ENCODE data around the gene ZNF804B. TPM values are rescaled to one million over a fixed set of nuclear protein-coding genes. Genes with fewer than 3 reads are reported as not detected.

ZNF804B gene
- total RNA-seq, 8 experiments from 2014 or later = 0.08 to 0.57 (median 0.18) TPM

DNA sequence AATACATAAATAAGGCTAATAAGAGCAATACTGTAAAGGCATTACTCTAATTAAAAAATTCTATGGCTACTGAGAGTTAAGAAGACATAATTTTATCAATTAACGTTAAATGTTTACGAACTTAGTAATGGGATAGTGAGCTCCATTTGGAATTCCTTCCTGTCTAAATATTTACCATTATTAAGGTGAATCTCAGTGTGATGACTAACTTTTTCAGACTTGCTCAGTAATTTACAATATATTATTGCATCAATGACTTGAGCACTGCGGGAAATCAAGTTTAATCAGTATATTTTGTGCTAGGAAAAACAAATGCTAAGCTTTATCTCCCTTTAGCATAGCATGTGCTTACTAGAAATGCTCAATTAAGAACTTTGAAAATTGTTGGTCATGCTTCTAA, 318.5 kb downstream of the ZNF804B start:
- no peak for ATAC-seq (replicated peaks in 6 of 8)
- Histone ChIP-seq H3K27ac (no peak overlapping the region), H3K4me1 (replicated peaks in 1 of 2) (no peaks in the 10 kb centered on the region), H3K4me3 (no peak overlapping the region)
- in situ Hi-C loops (cut with MboI; ENCODE audit: low pct_unique_long_range_greater_than_20kb in 2 of 9, low sequenced_read_pairs in 9 of 9, unreplicated experiment in 9 of 9) = no loop called here
- WGBS, 10 experiments = 17 to 100% (median 91%) methylated on average over 1 to 3 of the region's 3 CpGs

DNA sequence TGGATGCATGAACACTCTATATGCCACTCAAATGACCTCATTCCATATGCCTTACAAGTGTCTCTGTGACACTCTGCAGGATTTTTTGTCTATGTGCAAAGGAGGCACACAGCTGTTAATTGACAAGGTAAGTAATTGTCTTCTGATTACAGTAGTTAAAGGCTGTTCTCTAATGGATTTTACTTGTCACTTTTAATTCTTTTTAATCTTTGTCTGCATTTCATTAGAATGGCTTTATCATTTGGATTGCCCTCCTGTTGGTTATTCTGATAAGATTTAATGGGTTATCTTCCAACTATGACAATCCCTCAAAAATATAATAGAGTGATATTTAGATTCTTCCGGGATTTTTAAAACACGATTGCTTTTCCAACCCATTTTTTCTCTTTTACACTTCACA, 326.1 kb downstream of the ZNF804B start:
- H3K27ac ChIP-seq = no peak overlapping the region
- no peaks in the 10 kb centered on the region for H3K4me1 ChIP-seq (replicated peaks in 1 of 2)
- H3K4me3 ChIP-seq = no peak overlapping the region
- WGBS, 10 experiments = 0 to 100% (median 85%) methylated on average over 2 of the region's 2 CpGs; no CpG with 5 or more reads in 1 of the 10 experiments
- in situ Hi-C loops (cut with MboI; ENCODE audit: low pct_unique_long_range_greater_than_20kb in 2 of 9, low sequenced_read_pairs in 9 of 9, unreplicated experiment in 9 of 9) = no loop called here
- ATAC-seq (replicated peaks in 6 of 8) = no peak

- in situ Hi-C loops (cut with MboI; ENCODE audit: low pct_unique_long_range_greater_than_20kb in 2 of 9, low sequenced_read_pairs in 9 of 9, unreplicated experiment in 9 of 9) = no loop called here
- Histone ChIP-seq H3K27ac (no peak overlapping the region), H3K4me1 (replicated peaks in 1 of 2) (no peaks in the 10 kb centered on the region), H3K4me3 (no peak overlapping the region)
- 0 to 100% (median 64%) methylated on average over 1 of the region's 1 CpG; no CpG with 5 or more reads in 3 of the 10 experiments for WGBS, 10 experiments
- ATAC-seq (replicated peaks in 6 of 8) = no peak
These were observed 332.1 kb downstream of the ZNF804B start for GRCh38 chr7:89091550-89091949.

DNA sequence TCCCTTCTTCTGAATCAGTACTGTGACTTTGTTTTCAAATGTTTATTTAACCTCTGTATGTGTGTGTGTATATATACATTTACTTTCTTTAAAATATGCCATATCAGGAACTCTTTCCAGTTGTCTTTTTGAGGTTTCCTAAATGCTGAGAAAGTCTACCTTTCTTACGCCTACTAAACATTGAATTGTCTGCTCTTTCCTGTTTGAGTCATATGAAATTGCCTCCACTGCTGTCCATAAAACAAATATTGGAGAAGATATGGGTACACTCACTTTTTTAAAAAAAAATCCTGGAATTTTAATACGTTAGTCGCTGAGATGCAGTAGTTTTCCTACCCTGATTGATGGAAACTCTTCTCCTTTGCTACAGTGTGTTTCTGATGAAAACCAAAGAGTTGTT, 334.8 kb downstream of the ZNF804B start:
- H3K4me3 ChIP-seq = no peak overlapping the region
- no peak for ATAC-seq (replicated peaks in 6 of 8)
- WGBS, 10 experiments = 47 to 100% (median 86%) methylated on average over 1 to 3 of the region's 3 CpGs
- H3K27ac ChIP-seq = no peak overlapping the region
- H3K4me1 ChIP-seq (replicated peaks in 1 of 2) = no peaks in the 10 kb centered on the region
- in situ Hi-C loops (cut with MboI; ENCODE audit: low pct_unique_long_range_greater_than_20kb in 2 of 9, low sequenced_read_pairs in 9 of 9, unreplicated experiment in 9 of 9) = no loop called here

DNA sequence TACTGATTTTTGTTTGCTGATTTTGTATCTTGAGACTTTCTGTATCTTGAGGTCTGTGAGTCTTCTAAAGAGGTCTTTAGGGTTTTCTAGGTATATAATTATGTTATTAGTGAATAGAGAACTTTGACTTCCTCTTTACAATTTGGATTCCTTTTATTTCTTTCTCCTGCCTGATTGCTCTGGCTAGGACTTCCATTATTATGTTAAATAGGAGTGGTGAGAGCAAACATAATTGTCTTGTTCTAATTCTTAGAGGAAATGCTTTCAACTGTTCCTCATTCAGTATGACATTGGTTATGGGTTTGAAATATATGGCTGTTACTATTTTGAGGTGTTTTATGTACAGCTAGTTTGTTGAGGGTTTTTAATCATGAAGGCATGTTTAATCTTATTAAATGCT, 344.1 kb downstream of the ZNF804B start:
- in situ Hi-C loops (cut with MboI; ENCODE audit: low pct_unique_long_range_greater_than_20kb in 2 of 9, low sequenced_read_pairs in 9 of 9, unreplicated experiment in 9 of 9) = no loop called here
- Histone ChIP-seq H3K4me1 (replicated peaks in 1 of 2) (no peaks in the 10 kb centered on the region), H3K4me3 (no peak overlapping the region), H3K27ac (no peak overlapping the region)
- ATAC-seq (replicated peaks in 6 of 8) = peak in 3 of 8 experiments; percentile 22 to 46 (median 24)

- in situ Hi-C loops (cut with MboI; ENCODE audit: low pct_unique_long_range_greater_than_20kb in 2 of 9, low sequenced_read_pairs in 9 of 9, unreplicated experiment in 9 of 9) = no loop called here
- no peak for ATAC-seq (replicated peaks in 6 of 8)
- H3K4me1 ChIP-seq (replicated peaks in 1 of 2) = no peaks in the 10 kb centered on the region
- H3K4me3 ChIP-seq = no peak overlapping the region
- 14 to 100% (median 84%) methylated on average over 2 to 6 of the region's 6 CpGs for WGBS, 10 experiments
- no peak overlapping the region for H3K27ac ChIP-seq
These were observed 345.5 kb downstream of the ZNF804B start for GRCh38 chr7:89104748-89105685.

DNA sequence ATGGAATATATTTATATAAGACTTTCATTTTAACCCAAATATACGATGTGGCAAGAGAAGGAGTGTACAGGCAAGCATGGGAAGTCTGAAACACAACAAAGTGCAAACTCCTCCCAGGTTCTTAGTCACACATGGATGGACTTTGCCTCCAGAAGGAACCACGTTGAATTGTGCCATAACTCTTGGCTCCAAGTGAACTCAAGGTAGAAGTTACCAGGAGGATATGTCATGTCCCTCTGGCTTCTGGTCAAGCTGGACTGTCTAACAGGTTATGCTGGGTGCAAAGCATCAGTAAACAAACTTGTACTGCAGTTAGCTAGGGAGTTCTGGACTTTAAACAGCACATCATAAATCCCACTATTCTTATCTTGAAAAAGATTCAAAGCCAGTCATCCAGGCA, 364.4 kb downstream of the ZNF804B start:
- 0 to 100% (median 64%) methylated on average over 1 to 2 of the region's 2 CpGs for WGBS, 10 experiments
- ATAC-seq (replicated peaks in 6 of 8) = no peak

GRCh38 chr7:89129600-89130375, 370.3 kb downstream of the ZNF804B start:
- no peak for ATAC-seq (replicated peaks in 6 of 8)
- 0 to 100% (median 50%) methylated on average over 1 to 2 of the region's 2 CpGs; no CpG with 5 or more reads in 2 of the 10 experiments for WGBS, 10 experiments
- in situ Hi-C loops (cut with MboI; ENCODE audit: low pct_unique_long_range_greater_than_20kb in 2 of 9, low sequenced_read_pairs in 9 of 9, unreplicated experiment in 9 of 9) = no loop called here
- H3K27ac ChIP-seq = no peak overlapping the region
- no peaks in the 10 kb centered on the region for H3K4me1 ChIP-seq (replicated peaks in 1 of 2)
- no peak overlapping the region for H3K4me3 ChIP-seq

More for the DNA sequence above, 364.4 kb downstream of the ZNF804B start:
- Histone ChIP-seq H3K4me3 (no peak overlapping the region), H3K27ac (no peak overlapping the region), H3K4me1 (replicated peaks in 1 of 2) (no peaks in the 10 kb centered on the region)
- in situ Hi-C loops (cut with MboI; ENCODE audit: low pct_unique_long_range_greater_than_20kb in 2 of 9, low sequenced_read_pairs in 9 of 9, unreplicated experiment in 9 of 9) = no loop called here

GRCh38 chr7:89133357-89133756, 373.9 kb downstream of the ZNF804B start:
- no peaks in the 10 kb centered on the region for H3K4me1 ChIP-seq (replicated peaks in 1 of 2)
- in situ Hi-C loops (cut with MboI; ENCODE audit: low pct_unique_long_range_greater_than_20kb in 2 of 9, low sequenced_read_pairs in 9 of 9, unreplicated experiment in 9 of 9) = no loop called here
- no peak for ATAC-seq (replicated peaks in 6 of 8)
- 0 to 97% (median 75%) methylated on average over 1 to 3 of the region's 3 CpGs for WGBS, 10 experiments
- no peak overlapping the region for H3K27ac ChIP-seq
- no peak overlapping the region for H3K4me3 ChIP-seq

GRCh38 chr7:89133819-89134218, 374.3 kb downstream of the ZNF804B start:
- 0 to 100% (median 75%) methylated on average over 1 to 2 of the region's 2 CpGs; no CpG with 5 or more reads in 1 of the 10 experiments for WGBS, 10 experiments
- no peak overlapping the region for H3K27ac ChIP-seq

DNA sequence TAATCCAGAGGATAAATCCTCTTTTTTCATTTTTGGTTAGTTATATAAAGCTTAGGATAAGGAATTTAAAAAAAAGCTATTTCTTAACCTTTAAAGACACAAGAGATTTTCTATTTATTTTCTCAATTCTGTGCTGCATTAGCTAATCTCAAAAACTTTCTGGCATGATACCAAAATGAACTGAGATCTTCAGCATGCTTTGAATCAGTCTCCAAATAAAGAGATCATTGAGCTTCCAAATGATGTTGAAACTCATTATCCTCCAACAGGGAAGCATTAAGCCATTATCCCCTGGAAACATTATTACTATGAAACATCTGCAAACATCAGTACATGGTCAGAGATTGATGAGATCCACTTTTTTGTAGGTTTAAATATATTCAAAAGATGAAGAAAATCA, 386.3 kb downstream of the ZNF804B start:
- ATAC-seq (replicated peaks in 6 of 8) = no peak
- no peak overlapping the region for H3K4me3 ChIP-seq
- peaks cover 4 to 7% of the 10 kb centered on the region in 2 donors for H3K4me1 ChIP-seq (replicated peaks in 1 of 2)
- in situ Hi-C loops (cut with MboI; ENCODE audit: low pct_unique_long_range_greater_than_20kb in 2 of 9, low sequenced_read_pairs in 9 of 9, unreplicated experiment in 9 of 9) = no loop called here
- H3K27ac ChIP-seq = no peak overlapping the region

More at GRCh38 chr7:89133819-89134218, 374.3 kb downstream of the ZNF804B start:
- ATAC-seq (replicated peaks in 6 of 8) = no peak
- in situ Hi-C loops (cut with MboI; ENCODE audit: low pct_unique_long_range_greater_than_20kb in 2 of 9, low sequenced_read_pairs in 9 of 9, unreplicated experiment in 9 of 9) = no loop called here
- no peaks in the 10 kb centered on the region for H3K4me1 ChIP-seq (replicated peaks in 1 of 2)
- no peak overlapping the region for H3K4me3 ChIP-seq

- H3K27ac ChIP-seq = no peak overlapping the region
- ATAC-seq (replicated peaks in 6 of 8) = peak in 3 of 8 experiments; percentile 62 to 64 (median 64)
- in situ Hi-C loops (cut with MboI; ENCODE audit: low pct_unique_long_range_greater_than_20kb in 2 of 9, low sequenced_read_pairs in 9 of 9, unreplicated experiment in 9 of 9) = no loop called here
- peaks cover 0 to 6% of the 10 kb centered on the region in 2 donors for H3K4me1 ChIP-seq (replicated peaks in 1 of 2)
- no peak overlapping the region for H3K4me3 ChIP-seq
- 48 to 100% (median 77%) methylated on average over 1 to 2 of the region's 2 CpGs; no CpG with 5 or more reads in 1 of the 10 experiments for WGBS, 10 experiments
These were observed 400.6 kb downstream of the ZNF804B start for GRCh38 chr7:89160107-89160506.

- Histone ChIP-seq H3K4me3 (no peak overlapping the region), H3K27ac (no peak overlapping the region), H3K4me1 (replicated peaks in 1 of 2) (peaks cover 0 to 5% of the 10 kb centered on the region in 2 donors)
- WGBS, 10 experiments = 0 to 100% (median 43%) methylated on average over 2 to 3 of the region's 3 CpGs; no CpG with 5 or more reads in 1 of the 10 experiments
- ATAC-seq (replicated peaks in 6 of 8) = no peak
- in situ Hi-C loops (cut with MboI; ENCODE audit: low pct_unique_long_range_greater_than_20kb in 2 of 9, low sequenced_read_pairs in 9 of 9, unreplicated experiment in 9 of 9) = no loop called here
These were observed 405.9 kb downstream of the ZNF804B start for GRCh38 chr7:89165421-89165820.
